ENCODE measurements around the gene CUL3. TPM values are rescaled to one million over a fixed set of nuclear protein-coding genes. Genes with fewer than 3 reads are reported as not detected.

Gene CUL3
- total RNA-seq, 1 donor from 2014 or later = 196 TPM

DNA sequence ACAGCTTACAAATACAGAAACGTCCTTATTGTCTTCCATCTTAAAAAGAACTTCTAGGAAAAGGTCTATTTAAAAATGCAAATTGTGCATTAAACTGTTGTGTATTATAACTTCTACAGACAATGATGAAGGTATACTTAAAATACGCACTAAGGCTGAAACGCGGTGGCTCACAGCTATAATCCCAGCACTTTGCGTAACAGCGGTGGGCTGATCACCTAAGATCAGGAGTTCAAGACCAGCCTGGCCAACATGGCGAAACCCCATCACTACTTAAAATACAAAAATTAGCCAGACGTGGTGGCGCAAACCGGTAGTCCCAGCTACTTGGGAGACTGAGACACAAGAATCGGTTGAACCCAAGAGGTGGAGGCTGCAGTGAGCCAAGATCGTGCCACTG, 4.9 kb downstream of the CUL3 start:
- H3K4me3 ChIP-seq = no peak overlapping the region
- peaks cover 12% of the 10 kb centered on the region for H3K4me1 Mint-ChIP-seq
- H3K36me3 ChIP-seq = peaks cover 3% of the 10 kb centered on the region
- H3K4me2 ChIP-seq = peak overlapping the region; percentile 13
- H3K4me1 ChIP-seq = peaks cover 30% of the 10 kb centered on the region
- peaks cover 2% of the 10 kb centered on the region for H3K27me3 Mint-ChIP-seq (ENCODE audit: insufficient read depth, low read depth)
- no peaks in the 10 kb centered on the region for H3K27me3 ChIP-seq
- H3K9ac ChIP-seq = no peak overlapping the region
- H3K4me3 Mint-ChIP-seq = no peak overlapping the region
- no peak for DNase-seq (ENCODE audit: low spot score)
- H4K20me1 ChIP-seq (ENCODE audit: low read depth) = peaks cover 90% of the 10 kb centered on the region
- no peak overlapping the region for H3K27ac ChIP-seq
- H3K36me3 Mint-ChIP-seq = peaks cover 52% of the 10 kb centered on the region
- no peak overlapping the region for H2AFZ ChIP-seq (replicated peaks)
- TF ChIP-seq EZH2 (IDR thresholded peaks at IDR 0.05) (no peak), EZH2phosphoT487 (IDR thresholded peaks at IDR 0.05) (no peak)
- TF ChIP-seq, protein P1, sequence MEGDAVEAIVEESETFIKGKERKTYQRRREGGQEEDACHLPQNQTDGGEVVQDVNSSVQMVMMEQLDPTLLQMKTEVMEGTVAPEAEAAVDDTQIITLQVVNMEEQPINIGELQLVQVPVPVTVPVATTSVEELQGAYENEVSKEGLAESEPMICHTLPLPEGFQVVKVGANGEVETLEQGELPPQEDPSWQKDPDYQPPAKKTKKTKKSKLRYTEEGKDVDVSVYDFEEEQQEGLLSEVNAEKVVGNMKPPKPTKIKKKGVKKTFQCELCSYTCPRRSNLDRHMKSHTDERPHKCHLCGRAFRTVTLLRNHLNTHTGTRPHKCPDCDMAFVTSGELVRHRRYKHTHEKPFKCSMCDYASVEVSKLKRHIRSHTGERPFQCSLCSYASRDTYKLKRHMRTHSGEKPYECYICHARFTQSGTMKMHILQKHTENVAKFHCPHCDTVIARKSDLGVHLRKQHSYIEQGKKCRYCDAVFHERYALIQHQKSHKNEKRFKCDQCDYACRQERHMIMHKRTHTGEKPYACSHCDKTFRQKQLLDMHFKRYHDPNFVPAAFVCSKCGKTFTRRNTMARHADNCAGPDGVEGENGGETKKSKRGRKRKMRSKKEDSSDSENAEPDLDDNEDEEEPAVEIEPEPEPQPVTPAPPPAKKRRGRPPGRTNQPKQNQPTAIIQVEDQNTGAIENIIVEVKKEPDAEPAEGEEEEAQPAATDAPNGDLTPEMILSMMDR (IDR thresholded peaks at IDR 0.05) = no peak
- H3K79me2 ChIP-seq (ENCODE audit: low read depth) = peaks cover 95% of the 10 kb centered on the region
- H3K9me3 ChIP-seq (ENCODE audit: low read depth) = no peaks in the 10 kb centered on the region
- no peak overlapping the region for H3K27ac Mint-ChIP-seq
- H3K9me3 Mint-ChIP-seq = peaks cover 24% of the 10 kb centered on the region
- H3F3A ChIP-seq (ENCODE audit: low read depth) = no peaks in the 10 kb centered on the region

DNA sequence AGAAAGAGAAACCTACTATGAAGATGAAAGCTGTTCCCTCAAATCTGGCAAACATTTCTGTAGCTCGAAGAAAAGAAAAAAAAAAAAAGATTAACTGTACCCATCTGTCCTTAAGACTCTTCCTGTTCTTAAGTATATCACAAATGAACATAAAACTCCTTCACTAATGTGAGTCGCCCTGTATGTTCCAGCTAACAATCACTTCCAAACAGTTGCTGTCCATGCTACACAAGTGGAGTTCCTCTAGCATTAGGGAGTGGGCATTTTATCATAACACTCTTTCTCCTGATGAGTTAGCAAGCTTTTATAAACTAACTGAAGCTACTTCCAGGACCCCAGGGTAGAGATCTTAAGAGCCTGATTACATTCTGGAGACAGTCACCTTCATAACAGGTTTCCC, 5.8 kb downstream of the CUL3 start:
- Histone ChIP-seq H3K79me2 (ENCODE audit: low read depth) (peaks cover 100% of the 10 kb centered on the region), H3K36me3 (peaks cover 3% of the 10 kb centered on the region), H3K4me3 (no peak overlapping the region), H3K9ac (no peak overlapping the region), H3K4me2 (peak overlapping the region; percentile 19), H3K27me3 (no peaks in the 10 kb centered on the region), H3K9me3 (ENCODE audit: low read depth) (no peaks in the 10 kb centered on the region), H3K4me1 (peaks cover 39% of the 10 kb centered on the region), H2AFZ (replicated peaks) (no peak overlapping the region), H3F3A (ENCODE audit: low read depth) (no peaks in the 10 kb centered on the region), H4K20me1 (ENCODE audit: low read depth) (peaks cover 98% of the 10 kb centered on the region), H3K27ac (no peak overlapping the region)
- Mint-ChIP-seq H3K4me1 (peaks cover 17% of the 10 kb centered on the region), H3K27ac (no peak overlapping the region), H3K36me3 (peaks cover 57% of the 10 kb centered on the region), H3K9me3 (peaks cover 29% of the 10 kb centered on the region), H3K4me3 (no peak overlapping the region), H3K27me3 (ENCODE audit: insufficient read depth, low read depth) (peaks cover 2% of the 10 kb centered on the region)
- no peak for DNase-seq (ENCODE audit: low spot score)
- TF ChIP-seq EZH2 (IDR thresholded peaks at IDR 0.05) (no peak), EZH2phosphoT487 (IDR thresholded peaks at IDR 0.05) (no peak)
- TF ChIP-seq, protein P1 (IDR thresholded peaks at IDR 0.05) = no peak

DNA sequence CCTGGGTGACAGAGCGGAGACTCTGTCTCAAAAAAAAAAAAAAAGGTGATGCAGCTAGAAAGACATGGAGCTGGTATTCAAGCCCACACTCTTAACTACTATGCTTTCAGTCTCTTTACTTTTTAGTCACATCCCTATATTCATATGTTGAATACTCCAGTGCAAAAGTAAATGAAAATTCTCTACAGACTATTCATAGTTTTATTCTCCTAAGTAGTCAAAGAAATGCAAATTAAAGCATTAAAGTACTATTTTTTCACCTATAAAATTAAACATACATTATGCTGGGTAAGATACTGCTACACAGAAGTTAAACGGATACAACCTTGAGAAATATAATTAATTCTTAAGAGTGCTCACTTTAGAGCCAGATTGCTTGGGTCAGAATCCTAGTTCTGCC, 7.6 kb downstream of the CUL3 start:
- H3K9me3 ChIP-seq (ENCODE audit: low read depth) = no peaks in the 10 kb centered on the region

More for the DNA sequence above, 7.6 kb downstream of the CUL3 start:
- peaks cover 2% of the 10 kb centered on the region for H3K27me3 Mint-ChIP-seq (ENCODE audit: insufficient read depth, low read depth)
- Histone ChIP-seq H3K79me2 (ENCODE audit: low read depth) (peaks cover 100% of the 10 kb centered on the region), H4K20me1 (ENCODE audit: low read depth) (peaks cover 98% of the 10 kb centered on the region), H3K9ac (no peak overlapping the region), H3K27me3 (no peaks in the 10 kb centered on the region), H3K4me3 (no peak overlapping the region), H3K27ac (no peak overlapping the region), H3K4me2 (no peak overlapping the region), H2AFZ (replicated peaks) (no peak overlapping the region), H3K4me1 (peaks cover 44% of the 10 kb centered on the region), H3F3A (ENCODE audit: low read depth) (no peaks in the 10 kb centered on the region), H3K36me3 (peaks cover 3% of the 10 kb centered on the region)
- no peak overlapping the region for H3K4me3 Mint-ChIP-seq
- H3K4me1 Mint-ChIP-seq = peaks cover 7% of the 10 kb centered on the region
- TF ChIP-seq, protein P1 (IDR thresholded peaks at IDR 0.05) = no peak
- TF ChIP-seq EZH2phosphoT487 (IDR thresholded peaks at IDR 0.05) = no peak
- TF ChIP-seq EZH2 (IDR thresholded peaks at IDR 0.05) = no peak
- H3K36me3 Mint-ChIP-seq = peaks cover 57% of the 10 kb centered on the region
- no peak for DNase-seq (ENCODE audit: low spot score)
- H3K27ac Mint-ChIP-seq = no peak overlapping the region
- peaks cover 34% of the 10 kb centered on the region for H3K9me3 Mint-ChIP-seq

All from neural progenitor cell (in vitro differentiated cells).